Measurements from ENCODE around the gene ANGEL2. TPM values are rescaled to one million over a fixed set of nuclear protein-coding genes. Genes with fewer than 3 reads are reported as not detected.
"Not testable (repeated sequence)": the region's sequence is repeated elsewhere in the genome, so short reads cannot be mapped to it uniquely, and the experiment has no call there.

ANGEL2 gene
- total RNA-seq, 1 donor from 2014 or later, result 55.2 TPM

DNA sequence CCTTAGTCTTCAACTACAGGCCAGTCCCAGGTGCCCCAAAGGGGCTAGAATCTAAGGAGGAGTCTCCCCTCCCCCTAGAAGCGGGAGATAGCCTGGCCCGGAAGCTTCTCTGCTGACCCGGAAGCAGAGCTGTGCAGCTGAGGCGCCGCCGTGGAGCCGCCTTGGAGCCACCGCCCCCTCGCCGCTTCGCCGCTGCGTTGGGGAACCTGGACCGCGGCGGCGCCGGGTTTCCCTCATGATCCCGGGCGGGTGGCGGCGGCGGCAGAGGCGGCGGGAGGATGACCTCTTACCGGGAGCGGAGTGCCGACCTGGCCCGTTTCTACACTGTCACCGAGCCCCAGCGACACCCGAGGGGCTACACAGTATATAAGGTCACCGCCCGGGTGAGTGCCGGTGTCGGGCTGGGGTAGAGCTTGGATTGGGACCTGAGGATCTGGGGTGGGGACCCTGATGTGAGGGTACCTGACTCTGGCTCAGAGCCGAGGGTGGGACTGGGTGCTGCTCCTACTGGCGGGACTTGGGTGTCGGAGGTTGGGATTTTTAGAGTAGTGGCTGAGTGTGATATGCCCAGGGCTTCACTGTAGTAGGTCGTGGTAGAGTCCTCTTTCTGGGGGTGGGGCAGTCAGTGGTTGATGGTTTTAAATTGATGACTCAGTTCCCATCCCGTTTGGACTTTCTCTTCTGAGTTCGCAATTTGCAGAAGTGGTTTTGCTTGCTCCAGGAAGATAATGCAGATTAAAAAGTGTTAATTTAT lies 35.6 kb upstream of the ANGEL2 start, which contains the start of gene RPS6KC1:
Gene RPS6KC1 (plus strand): TSS at position 115 of the 754 bp plus-strand sequence. CDS start 164 bp downstream, at position 279.
- H3K4me3 ChIP-seq, result peak within 1 kb of the TSS; percentile 73 to 80
- H3K4me1 ChIP-seq, result peaks cover 18% of the 10 kb centered on the region
- peak within 1 kb of the TSS; percentile 53 for H3K27ac ChIP-seq
- H3K9me3 ChIP-seq, result no peaks in the 10 kb centered on the region
- intact Hi-C loops (cut with DNase I), result no loop called here
- TF ChIP-seq POLR2A (IDR thresholded peaks at IDR 0.05) (no peak), POLR2AphosphoS5 (IDR thresholded peaks at IDR 0.05; ENCODE audit: insufficient read depth in 1 of 2, low read depth in 1 of 2) (peak; percentile 38 to 61)
- TF ChIP-seq, protein P1, sequence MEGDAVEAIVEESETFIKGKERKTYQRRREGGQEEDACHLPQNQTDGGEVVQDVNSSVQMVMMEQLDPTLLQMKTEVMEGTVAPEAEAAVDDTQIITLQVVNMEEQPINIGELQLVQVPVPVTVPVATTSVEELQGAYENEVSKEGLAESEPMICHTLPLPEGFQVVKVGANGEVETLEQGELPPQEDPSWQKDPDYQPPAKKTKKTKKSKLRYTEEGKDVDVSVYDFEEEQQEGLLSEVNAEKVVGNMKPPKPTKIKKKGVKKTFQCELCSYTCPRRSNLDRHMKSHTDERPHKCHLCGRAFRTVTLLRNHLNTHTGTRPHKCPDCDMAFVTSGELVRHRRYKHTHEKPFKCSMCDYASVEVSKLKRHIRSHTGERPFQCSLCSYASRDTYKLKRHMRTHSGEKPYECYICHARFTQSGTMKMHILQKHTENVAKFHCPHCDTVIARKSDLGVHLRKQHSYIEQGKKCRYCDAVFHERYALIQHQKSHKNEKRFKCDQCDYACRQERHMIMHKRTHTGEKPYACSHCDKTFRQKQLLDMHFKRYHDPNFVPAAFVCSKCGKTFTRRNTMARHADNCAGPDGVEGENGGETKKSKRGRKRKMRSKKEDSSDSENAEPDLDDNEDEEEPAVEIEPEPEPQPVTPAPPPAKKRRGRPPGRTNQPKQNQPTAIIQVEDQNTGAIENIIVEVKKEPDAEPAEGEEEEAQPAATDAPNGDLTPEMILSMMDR (IDR thresholded peaks at IDR 0.05), result no peak
- no peaks in the 10 kb centered on the region for H3K27me3 ChIP-seq
- no peaks in the 10 kb centered on the region for H3K36me3 ChIP-seq
- no peak for DNase-seq (ENCODE audit: extremely low spot score in 2 of 2)

DNA sequence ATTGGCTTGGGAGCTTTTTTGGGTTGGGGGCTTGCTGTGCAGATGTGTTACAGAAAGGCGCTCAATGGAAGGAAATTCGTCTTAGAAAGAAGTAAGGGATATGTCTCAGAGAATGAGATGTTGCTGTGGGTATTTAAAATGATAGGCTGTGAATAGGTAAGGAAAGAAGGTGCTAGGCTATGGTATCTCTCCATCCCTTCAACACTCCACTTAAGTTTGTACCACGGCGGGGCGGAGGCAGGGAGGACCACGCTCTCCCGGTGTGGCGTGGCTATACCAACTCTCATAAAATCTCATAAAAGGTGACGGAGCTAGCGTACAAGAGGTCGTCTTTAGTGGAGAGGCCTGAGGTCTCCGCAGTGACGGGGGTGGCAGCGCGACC lies 35.1 kb upstream of the ANGEL2 start:
- TF ChIP-seq POLR2A (IDR thresholded peaks at IDR 0.05), result no peak
- Histone ChIP-seq H3K4me3 (peak overlapping the region; percentile 73 to 80), H3K9me3 (no peaks in the 10 kb centered on the region), H3K27ac (peak overlapping the region; percentile 53), H3K4me1 (peaks cover 18% of the 10 kb centered on the region), H3K27me3 (no peaks in the 10 kb centered on the region), H3K36me3 (no peaks in the 10 kb centered on the region)
- no peak for DNase-seq (ENCODE audit: extremely low spot score in 2 of 2)
- intact Hi-C loops (cut with DNase I), result no loop called here

DNA sequence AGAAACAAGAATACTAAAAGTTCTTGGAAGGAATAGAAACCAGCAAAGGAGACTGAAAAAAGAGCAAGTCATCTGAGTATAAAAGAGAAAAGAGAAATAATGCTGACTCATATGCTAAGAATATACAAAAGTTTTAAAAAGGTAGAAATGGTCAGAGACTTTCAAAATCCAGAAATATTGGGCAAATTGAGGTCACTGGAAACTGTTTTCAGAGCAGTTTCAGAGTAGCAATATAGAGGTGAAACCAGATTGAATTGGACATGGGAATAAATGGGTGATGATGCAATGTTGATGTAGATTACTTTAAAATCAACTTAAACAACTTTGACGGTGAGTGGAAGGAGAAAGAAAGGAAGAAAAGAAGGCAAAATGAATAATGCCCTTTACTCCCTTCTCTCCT lies 33.6 kb upstream of the ANGEL2 start:
- peaks cover 18% of the 10 kb centered on the region for H3K4me1 ChIP-seq
- no peak overlapping the region for H3K27ac ChIP-seq
- H3K27me3 ChIP-seq, result no peaks in the 10 kb centered on the region
- H3K9me3 ChIP-seq, result no peaks in the 10 kb centered on the region
- DNase-seq (ENCODE audit: extremely low spot score in 2 of 2), result no peak
- TF ChIP-seq POLR2A (IDR thresholded peaks at IDR 0.05) (no peak), POLR2AphosphoS5 (IDR thresholded peaks at IDR 0.05; ENCODE audit: insufficient read depth in 1 of 2, low read depth in 1 of 2) (no peak)
- TF ChIP-seq, protein P1 (IDR thresholded peaks at IDR 0.05), result no peak
- no peaks in the 10 kb centered on the region for H3K36me3 ChIP-seq
- no peak overlapping the region for H3K4me3 ChIP-seq
- intact Hi-C loops (cut with DNase I), result no loop called here

DNA sequence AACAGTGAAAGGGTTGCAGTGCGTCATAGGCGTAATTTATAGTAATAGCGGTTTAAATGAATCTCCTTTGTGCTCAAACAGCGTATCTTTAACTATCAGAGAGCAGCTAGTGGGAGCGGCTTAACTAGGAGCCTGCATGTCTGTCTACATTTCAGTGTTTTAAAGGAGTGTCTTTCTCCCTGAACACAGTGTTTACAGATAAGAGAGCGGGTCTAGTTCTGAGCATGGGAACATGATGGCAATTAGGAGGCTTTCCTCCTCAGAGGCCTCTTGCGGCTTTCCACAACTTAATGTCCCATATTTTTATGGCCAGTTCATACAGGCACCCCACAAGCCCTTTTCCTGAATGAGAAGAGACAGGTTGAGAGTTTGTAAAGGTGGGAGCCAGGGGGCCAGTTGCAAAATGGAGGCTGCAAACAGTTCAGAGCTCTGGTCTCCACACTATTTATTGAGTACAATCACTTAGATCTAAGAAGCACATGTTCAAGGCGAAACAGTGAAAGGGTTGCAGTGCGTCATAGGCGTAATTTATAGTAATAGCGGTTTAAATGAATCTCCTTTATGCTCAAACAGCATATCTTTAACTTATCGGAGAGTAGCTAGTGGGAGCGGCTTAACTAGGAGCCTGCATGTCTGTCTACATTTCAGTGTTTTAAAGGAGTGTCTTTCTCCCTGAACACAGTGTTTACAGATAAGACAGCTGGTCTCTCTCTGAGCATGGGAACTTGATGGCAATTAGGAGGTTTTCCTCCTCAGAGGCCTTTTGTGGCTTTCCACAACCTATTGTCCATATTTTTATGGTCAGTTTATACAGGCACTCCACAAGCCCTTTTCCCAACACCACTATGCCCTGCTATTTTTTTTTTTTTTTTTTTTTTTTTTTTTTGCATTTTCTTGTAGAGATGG lies 29.9 kb upstream of the ANGEL2 start:
- H3K9me3 ChIP-seq; H3K27me3 ChIP-seq; DNase-seq (ENCODE audit: extremely low spot score in 2 of 2); H3K4me3 ChIP-seq; H3K27ac ChIP-seq; intact Hi-C loops (cut with DNase I); H3K36me3 ChIP-seq; H3K4me1 ChIP-seq: not testable (repeated sequence)

DNA sequence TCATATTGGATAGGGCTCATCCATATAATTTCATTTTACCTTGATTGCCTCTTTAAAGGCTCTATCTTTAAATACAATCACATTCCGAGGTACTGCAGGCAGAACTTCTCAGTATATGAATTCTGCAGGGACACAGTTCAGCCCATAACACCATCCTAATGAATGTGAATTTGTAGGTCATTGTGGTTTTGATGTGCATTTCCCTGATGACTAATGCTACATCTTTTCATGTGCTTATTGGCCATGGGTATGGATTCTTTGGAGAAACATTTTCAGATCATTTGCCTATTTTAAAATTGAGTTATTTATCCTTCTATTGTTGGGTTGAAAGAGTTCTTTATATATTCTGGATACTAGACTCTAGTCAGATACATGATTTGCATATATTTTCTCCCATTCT lies 25.8 kb upstream of the ANGEL2 start:
- Histone ChIP-seq H3K4me1 (no peaks in the 10 kb centered on the region), H3K36me3 (no peaks in the 10 kb centered on the region), H3K4me3 (no peak overlapping the region), H3K27ac (no peak overlapping the region), H3K27me3 (no peaks in the 10 kb centered on the region), H3K9me3 (no peaks in the 10 kb centered on the region)
- DNase-seq (ENCODE audit: extremely low spot score in 2 of 2), result no peak
- TF ChIP-seq, protein P1 (IDR thresholded peaks at IDR 0.05), result no peak
- TF ChIP-seq POLR2A (IDR thresholded peaks at IDR 0.05) (no peak), POLR2AphosphoS5 (IDR thresholded peaks at IDR 0.05; ENCODE audit: insufficient read depth in 1 of 2, low read depth in 1 of 2) (no peak)
- intact Hi-C loops (cut with DNase I), result no loop called here
